Mesenteric fat pad (tissue), 1 donor: ENCODE data around the gene PRDM16. TPM values are rescaled to one million over a fixed set of nuclear protein-coding genes. Genes with fewer than 3 reads are reported as not detected.

Source experiments
- DNase-seq: peaks from one replicate; pipeline ENCODE4 v3.0.0-alpha.2; 2020; ENCODE audit warnings: low spot score
- total RNA-seq: library from RNA; stranded (reverse); fragmentation: NEBNext Ultra II Directional; extraction: Animal tissue kit (Norgen Biotek cat#: 25700); gene quantifications from one replicate; pipeline ENCODE4 v1.2.1, GENCODE V29; 2021
- donor health status: DM: yes; HTN: yes; CAD: no.

PRDM16 gene
- total RNA-seq, 1 donor from 2014 or later = 3.9 TPM

- DNase-seq = no peak
Measured at GRCh38 chr1:3330771-3331245, 261.8 kb downstream of the PRDM16 start.

DNA sequence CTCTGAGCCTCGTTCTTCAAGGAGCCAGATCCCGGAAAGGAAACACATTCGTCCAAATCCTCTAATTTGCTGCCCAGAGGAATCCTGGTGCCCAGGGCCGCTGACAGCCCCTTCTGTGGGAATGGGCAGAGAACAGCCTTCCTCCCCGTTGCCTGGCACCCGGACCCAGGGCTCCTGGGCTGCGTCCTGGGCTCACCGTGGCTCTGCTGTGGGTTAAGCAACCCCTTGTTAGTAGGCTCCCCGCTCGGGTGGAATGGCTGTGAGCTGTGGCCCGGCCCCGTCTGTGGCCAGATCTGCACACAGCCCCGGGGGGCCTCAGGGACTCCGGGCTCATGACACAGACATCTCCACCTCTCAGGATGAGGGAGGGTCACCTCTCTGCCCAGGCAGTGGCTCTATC is 262.6 kb downstream of the PRDM16 start:
- no peak for DNase-seq

DNA sequence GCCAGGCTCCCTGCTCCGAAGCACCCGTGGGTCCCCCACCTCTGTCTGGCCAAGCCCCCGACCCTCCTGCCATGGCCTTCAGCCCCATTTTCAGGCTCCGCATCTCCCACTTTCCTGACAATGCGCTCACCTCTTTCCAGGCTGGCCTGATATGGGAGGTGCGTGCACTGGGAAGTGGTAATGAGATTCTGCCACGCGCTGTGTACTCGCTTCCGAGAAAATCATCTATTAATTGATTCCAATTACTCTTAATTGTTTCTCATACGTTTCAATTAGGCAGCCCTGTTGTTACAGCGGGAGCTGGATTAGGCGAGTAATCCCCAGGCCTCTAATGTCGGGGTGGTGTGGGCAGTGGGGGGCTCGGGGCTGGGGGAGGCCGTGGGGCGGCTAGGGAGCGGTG is 263.0 kb downstream of the PRDM16 start:
- DNase-seq = no peak

- no peak for DNase-seq
Measured at GRCh38 chr1:3332662-3333061, 263.7 kb downstream of the PRDM16 start.

GRCh38 chr1:3333903-3334302 is 264.9 kb downstream of the PRDM16 start:
- DNase-seq = no peak

- DNase-seq = no peak
Measured at GRCh38 chr1:3334366-3334765, 265.4 kb downstream of the PRDM16 start.

DNA sequence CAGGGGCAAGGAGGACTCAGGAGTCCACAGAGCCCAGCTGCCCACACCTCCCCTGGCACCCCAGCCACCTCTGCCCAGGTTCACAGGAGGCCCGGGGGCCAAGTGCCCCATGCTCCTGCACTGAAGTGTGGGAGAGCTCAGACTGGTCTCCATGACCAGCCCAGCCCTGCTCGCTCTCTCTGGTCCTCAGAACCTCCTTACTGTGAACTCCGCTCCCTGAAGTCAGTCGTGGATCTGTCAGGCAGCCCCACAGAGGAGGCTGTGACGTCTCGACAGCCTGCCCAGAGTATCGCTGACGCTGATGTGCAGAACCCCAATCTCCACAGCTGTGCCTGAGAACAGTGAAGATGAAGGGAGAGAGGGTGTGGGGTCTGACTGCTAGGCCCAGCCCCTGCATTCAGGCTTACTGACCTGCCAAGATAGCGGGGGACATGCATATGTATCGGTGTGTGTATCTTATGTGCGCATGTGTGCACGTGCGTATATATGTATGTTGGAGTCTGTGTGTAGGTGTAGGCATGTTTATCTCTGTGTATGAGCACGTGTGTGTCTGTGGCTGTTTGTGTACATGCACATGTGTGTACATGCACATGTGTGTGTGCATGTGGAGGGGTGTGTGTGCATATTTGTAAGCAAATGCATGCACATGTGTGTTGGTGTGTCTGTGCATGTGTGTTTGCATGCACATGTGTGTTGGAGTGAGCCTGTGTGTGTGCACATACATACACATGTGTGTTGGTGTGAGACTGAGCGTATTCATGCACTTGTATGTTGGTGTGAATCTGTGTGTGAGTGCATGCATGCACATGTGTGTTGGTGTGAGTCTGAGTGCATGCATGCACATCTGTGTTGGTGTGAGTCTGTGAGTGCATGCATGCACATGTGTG is 267.0 kb downstream of the PRDM16 start:
- DNase-seq = no peak

DNA sequence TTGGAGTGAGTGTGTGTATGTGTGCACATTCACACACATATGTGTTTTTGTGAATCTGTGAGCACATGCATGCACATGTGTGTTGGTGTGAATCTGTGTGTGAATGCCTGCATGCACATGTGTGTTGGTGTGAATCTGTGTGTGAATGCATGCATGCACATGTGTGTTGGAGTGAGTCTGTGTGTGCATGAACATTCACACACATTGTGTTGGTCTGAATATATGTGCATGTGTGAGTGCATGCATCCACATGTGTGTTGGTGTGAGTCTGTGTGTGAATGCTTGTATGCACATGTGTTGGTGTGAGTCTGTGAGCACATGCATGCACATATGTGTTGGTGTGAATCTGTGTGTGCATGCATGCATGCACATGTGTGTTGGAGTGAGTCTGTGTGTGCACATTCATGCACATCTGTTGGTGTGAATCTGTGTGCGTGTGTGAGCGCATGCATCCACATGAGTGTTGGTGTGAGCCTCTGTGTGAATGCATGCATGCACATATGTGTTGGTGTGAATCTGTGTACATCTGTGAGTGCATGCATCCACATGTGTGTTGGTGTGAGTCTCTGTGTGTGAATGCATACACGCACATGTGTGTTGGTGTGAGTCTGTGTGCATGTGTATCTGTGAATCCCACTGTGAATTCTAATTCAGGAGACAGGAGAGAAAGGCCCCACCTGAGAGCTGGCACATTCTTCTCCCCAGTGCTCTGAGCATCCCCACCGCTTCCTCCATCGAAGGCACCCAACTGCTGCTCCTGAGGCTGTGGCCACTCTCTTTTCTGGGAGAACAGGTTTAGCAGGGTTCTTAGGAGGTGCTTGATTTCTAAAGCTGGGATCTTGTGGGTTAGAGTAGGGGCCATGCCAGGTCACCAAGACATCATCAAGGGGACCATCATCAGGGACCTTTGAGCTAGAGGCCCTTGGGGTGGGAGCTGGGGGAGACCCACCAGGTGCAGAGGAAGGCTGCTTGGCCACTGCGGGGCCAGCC is 267.9 kb downstream of the PRDM16 start:
- DNase-seq = no peak

DNA sequence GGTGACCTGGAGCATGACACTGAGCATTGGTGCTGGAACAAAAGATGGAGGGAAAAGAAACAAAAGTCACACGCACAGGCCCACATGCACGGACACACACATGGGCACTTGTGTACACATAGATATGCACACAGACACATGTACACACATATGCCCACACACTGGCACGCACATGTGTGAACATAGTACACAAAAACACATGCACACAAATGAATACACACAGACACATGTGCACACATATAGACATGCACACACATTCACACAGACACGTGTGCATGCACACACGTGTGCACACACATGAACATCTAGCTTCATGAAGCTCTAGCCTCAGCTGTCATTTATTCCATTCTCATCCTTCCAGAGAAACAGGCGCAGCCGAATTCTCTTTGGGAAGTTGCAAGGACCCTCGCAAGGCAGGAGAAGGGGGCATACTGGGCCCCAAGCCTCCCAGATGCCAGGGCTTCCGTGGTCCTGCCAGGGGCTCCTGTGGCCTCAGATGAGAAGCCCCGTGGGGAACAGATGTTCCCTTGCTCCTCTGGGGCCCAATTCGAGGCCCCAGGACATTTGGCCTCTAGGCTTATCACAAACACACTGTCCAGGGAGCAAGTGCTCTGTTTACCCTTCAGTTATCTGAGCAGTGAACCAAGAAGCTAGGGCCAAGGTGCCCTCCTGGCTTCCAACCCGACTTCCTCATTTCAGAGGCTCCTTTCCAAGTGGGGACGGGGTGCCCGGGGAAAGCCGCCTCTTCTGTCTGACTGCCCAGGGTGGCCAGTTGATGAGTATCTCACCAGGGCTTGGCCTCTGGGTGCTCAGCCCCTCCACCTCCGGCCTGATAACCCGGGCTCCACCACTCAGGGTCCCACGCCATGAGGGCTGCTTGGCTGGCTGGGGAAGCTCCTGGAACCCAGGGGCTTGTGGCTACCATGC is 269.1 kb downstream of the PRDM16 start:
- no peak for DNase-seq

- no peak for DNase-seq
Measured at GRCh38 chr1:3338725-3339070, 269.7 kb downstream of the PRDM16 start.

GRCh38 chr1:3339856-3340255 is 270.9 kb downstream of the PRDM16 start:
- DNase-seq = no peak

DNA sequence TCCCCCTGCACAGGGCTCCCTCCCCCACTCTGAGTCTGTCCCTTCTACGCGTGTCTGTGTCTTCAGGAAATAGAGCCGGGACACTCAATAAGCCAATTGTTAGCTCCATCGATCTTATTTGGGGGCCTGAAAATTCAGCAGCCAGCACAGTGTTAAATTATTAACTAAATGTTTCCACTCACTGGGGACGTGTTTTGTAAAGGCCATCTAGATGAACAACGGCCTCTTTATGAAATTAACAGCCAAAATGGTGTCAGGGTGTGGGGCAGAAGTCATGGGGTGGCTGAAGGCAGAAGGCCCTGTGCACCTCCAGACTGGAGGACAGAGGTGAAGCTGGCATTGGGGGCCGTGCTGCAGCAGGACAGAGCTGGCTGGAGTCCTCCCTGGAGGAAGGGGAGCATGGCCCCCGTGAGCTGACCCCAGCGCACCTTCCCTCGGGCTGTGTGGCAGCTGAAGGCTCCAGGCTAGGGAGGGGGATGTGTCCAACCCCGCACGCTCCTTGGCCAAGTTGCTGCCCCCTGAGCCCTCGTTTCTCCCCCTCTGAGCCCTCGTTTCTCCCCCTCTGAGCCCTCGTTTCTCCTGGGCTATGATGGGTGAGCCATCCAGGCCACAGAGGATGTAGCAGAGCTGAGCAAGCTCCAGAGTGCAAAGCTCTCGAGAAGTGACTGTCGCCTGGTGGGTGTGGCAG is 271.7 kb downstream of the PRDM16 start:
- DNase-seq = no peak

DNA sequence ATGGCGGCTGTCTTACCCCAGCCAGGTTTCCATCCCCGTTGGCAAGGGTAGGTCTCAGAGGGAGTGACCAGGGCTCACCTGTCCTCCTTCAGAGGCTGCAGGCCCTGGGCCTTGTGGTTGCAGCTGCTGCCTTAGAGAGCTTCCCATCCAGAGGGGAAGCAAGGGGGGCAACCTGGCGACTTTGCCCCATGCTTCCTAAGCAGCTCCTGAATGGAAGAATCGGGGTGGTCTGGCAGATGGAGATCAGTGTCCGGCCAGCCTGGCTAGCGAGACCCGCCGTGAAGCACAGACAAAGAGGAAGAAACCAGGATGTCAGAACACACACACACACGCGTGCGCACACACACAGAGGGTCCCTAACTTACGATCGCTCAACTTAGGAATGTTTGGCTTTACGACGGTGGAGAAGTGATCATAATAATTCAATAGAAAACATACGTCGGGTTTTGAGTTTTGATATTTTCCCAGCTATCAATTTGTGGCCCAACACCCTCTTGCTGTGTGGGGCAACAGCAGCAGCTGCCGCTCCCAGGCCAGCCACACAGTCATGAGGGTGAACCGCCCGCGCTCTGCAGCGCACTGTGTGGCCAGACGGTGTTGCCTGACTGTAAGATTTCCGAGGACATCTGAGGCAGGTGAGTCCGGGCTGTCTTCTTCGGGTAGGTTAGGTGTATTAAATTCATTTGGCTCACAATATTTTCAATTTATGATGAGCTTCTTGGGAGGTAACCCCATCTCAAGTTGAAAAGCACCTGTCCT is 272.4 kb downstream of the PRDM16 start:
- DNase-seq = no peak

GRCh38 chr1:3342960-3343359 is 274.0 kb downstream of the PRDM16 start:
- DNase-seq = no peak

GRCh38 chr1:3344395-3344794 is 275.4 kb downstream of the PRDM16 start:
- DNase-seq = no peak

DNA sequence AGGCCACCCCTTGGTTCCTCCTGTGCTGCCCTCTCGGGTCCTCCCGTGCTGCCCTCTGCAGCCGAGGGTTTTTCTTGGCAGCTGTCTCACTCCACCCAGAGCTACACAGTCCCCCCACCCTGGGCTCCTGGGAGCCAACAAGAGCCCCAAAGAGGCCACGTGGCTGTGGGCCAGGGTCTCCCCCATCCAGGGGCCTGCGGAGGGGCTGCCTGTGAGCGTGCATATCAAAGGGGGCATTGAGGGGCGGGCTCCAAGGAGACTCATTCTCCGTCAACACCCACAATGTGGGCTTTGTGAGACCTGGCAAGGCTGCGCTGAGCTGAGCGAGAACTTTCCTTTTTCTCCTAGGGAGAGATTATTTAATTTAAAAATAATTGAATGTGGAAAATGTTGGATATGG is 276.8 kb downstream of the PRDM16 start:
- DNase-seq = no peak

GRCh38 chr1:3346478-3346877 is 277.5 kb downstream of the PRDM16 start:
- no peak for DNase-seq

- no peak for DNase-seq
Measured at GRCh38 chr1:3347257-3348020, 278.4 kb downstream of the PRDM16 start.
